Common myeloid progenitor, CD34-positive (primary cell): Measurements from ENCODE around the gene C1QTNF12.

Experiments
- CTCF ChIA-PET: fragments of 350-600 bp; sonication (Branson Sonifier 250); formaldehyde crosslinking; loops from one replicate; lab custom pipeline; 2021; ENCODE audit warnings: antibody characterized with exemption; lab: Charles Lee
- POLR2A ChIA-PET: fragments of 350-600 bp; sonication (Branson Sonifier 250); formaldehyde crosslinking; loops from one replicate; lab custom pipeline; 2021; ENCODE audit warnings: antibody characterized with exemption; lab: Charles Lee
- DNase-seq, 3 donors: peaks; one replicate each; pipeline versions ENCODE4 v3.0.0 to v3.0.0-alpha.2; 2013
- H3K27ac ChIP-seq, 2 experiments: 1 replicate in 1 of 2; 2 replicates in 1 of 2; pipeline ENCODE4 v1.7.0; 2013; ENCODE audit warnings: inconsistent platforms in 2 of 2, low read length in 2 of 2, mild to moderate bottlenecking in 2 of 2, low read depth in 1 of 2, moderate library complexity in 1 of 2; ENCODE audit not compliant: severe bottlenecking in 2 of 2, insufficient read depth in 1 of 2, poor library complexity in 1 of 2
- H3K27me3 ChIP-seq, 5 experiments: replicated peaks in 2 of 5; 1 replicate in 3 of 5; 2 replicates in 2 of 5; pipeline versions ENCODE4 v1.6.1 to v1.7.0; 2013; ENCODE audit warnings: low read length in 4 of 5, mild to moderate bottlenecking in 2 of 5, moderate library complexity in 2 of 5, inconsistent platforms in 1 of 5; ENCODE audit not compliant: insufficient read depth in 5 of 5, control insufficient read depth in 4 of 5
- H3K36me3 ChIP-seq, 4 experiments: 1 replicate in 2 of 4; 2 replicates in 2 of 4; pipeline versions ENCODE4 v1.6.1 to v1.7.0; 2013; ENCODE audit warnings: low read length in 3 of 4, control low read depth in 1 of 4, mild to moderate bottlenecking in 1 of 4; ENCODE audit not compliant: control insufficient read depth in 4 of 4, insufficient read depth in 4 of 4
- H3K4me1 ChIP-seq, 4 experiments: 1 replicate in 3 of 4; 2 replicates in 1 of 4; pipeline versions ENCODE4 v1.6.1 to v1.7.1; 2013; ENCODE audit warnings: low read length in 3 of 4, mild to moderate bottlenecking in 3 of 4, control low read depth in 1 of 4, inconsistent platforms in 1 of 4, moderate library complexity in 1 of 4; ENCODE audit not compliant: control insufficient read depth in 4 of 4, insufficient read depth in 4 of 4; ENCODE audit errors: control extremely low read depth in 1 of 4
- H3K4me3 ChIP-seq, 7 experiments: 1 replicate in 4 of 7; 2 replicates in 3 of 7; pipeline versions ENCODE4 v1.5.1 to v1.7.0; 2013; ENCODE audit warnings: mild to moderate bottlenecking in 7 of 7, low read length in 6 of 7, moderate library complexity in 6 of 7, inconsistent platforms in 2 of 7, low read depth in 2 of 7, control low read depth in 1 of 7; ENCODE audit not compliant: insufficient read depth in 4 of 7, control insufficient read depth in 1 of 7; ENCODE audit errors: extremely low read depth in 1 of 7
- H3K9me3 ChIP-seq, 5 experiments: 1 replicate in 4 of 5; 2 replicates in 1 of 5; pipeline versions ENCODE4 v1.6.1 to v1.7.1; 2013; ENCODE audit warnings: low read length in 4 of 5, mild to moderate bottlenecking in 2 of 5, inconsistent platforms in 1 of 5, low read depth in 1 of 5, moderate library complexity in 1 of 5; ENCODE audit not compliant: control insufficient read depth in 4 of 5, insufficient read depth in 2 of 5; ENCODE audit errors: control extremely low read depth in 1 of 5
- WGBS: methylation state at CpG from one replicate; pipeline ENCODE4 v1.1.5; 2013; ENCODE audit not compliant: insufficient coverage; 5-methylcytosine and 5-hydroxymethylcytosine counted together

C1QTNF12 gene

GRCh38 chr1:1240822-1241587 lies 5.5 kb downstream of the C1QTNF12 start:
- no peak overlapping the region for H3K4me3 ChIP-seq
- no peaks in the 10 kb centered on the region for H3K9me3 ChIP-seq
- ChIA-PET CTCF (interaction anchor here (1.7 kb wide), 1 partner anchor 54 kb away, joined by 4 read pairs; no protein-coding TSS in a partner anchor), POLR2A (no interaction called here)
- no peaks in the 10 kb centered on the region for H3K4me1 ChIP-seq
- H3K27me3 ChIP-seq = peaks cover 0 to 43% (median 0%) of the 10 kb centered on the region in 5 experiments
- DNase-seq = no peak
- no peaks in the 10 kb centered on the region for H3K36me3 ChIP-seq
- no peak overlapping the region for H3K27ac ChIP-seq
- 80% methylated on average over 23 of the region's 23 CpGs for WGBS

GRCh38 chr1:1240348-1240732 lies 6.2 kb downstream of the C1QTNF12 start:
- WGBS = 100% methylated on average over 1 of the region's 11 CpGs
- CTCF ChIA-PET = interaction anchor here (1.7 kb wide), 1 partner anchor 55 kb away, joined by 4 read pairs; no protein-coding TSS in a partner anchor
- Histone ChIP-seq H3K27me3 (peaks cover 0 to 37% (median 0%) of the 10 kb centered on the region in 5 experiments), H3K27ac (no peak overlapping the region), H3K36me3 (peaks cover 0 to 3% (median 1%) of the 10 kb centered on the region in 4 experiments), H3K4me1 (no peaks in the 10 kb centered on the region), H3K4me3 (no peak overlapping the region), H3K9me3 (no peaks in the 10 kb centered on the region)
- DNase-seq = no peak
- POLR2A ChIA-PET = interaction anchor here (1.1 kb wide), 1 partner anchor 40 kb away, joined by 3 read pairs; no protein-coding TSS in a partner anchor

- Histone ChIP-seq H3K4me1 (no peaks in the 10 kb centered on the region), H3K9me3 (no peaks in the 10 kb centered on the region), H3K36me3 (peaks cover 0 to 8% (median 6%) of the 10 kb centered on the region in 4 experiments), H3K27ac (no peak overlapping the region), H3K4me3 (no peak overlapping the region), H3K27me3 (peaks cover 0 to 34% (median 0%) of the 10 kb centered on the region in 5 experiments)
- no peak for DNase-seq
- ChIA-PET CTCF (interaction anchor here (1.0 to 1.7 kb wide), 2 partner anchors 55 to 118 kb away, joined by 3 to 4 read pairs; no protein-coding TSS in a partner anchor), POLR2A (interaction anchor here (1.1 kb wide), 1 partner anchor 39 kb away, joined by 3 read pairs; no protein-coding TSS in a partner anchor)
- 80% methylated on average over 29 of the region's 30 CpGs for WGBS
These were observed 6.7 kb downstream of the C1QTNF12 start for GRCh38 chr1:1239614-1240347.

- H3K4me1 ChIP-seq = no peaks in the 10 kb centered on the region
- peaks cover 0 to 13% (median 10%) of the 10 kb centered on the region in 4 experiments for H3K36me3 ChIP-seq
- no peak overlapping the region for H3K4me3 ChIP-seq
- ChIA-PET POLR2A (interaction anchor here (1.1 kb wide), 1 partner anchor 38 kb away, joined by 3 read pairs; no protein-coding TSS in a partner anchor), CTCF (interaction anchor here (1.0 to 1.3 kb wide), 2 partner anchors 53 to 118 kb away, joined by 3 read pairs; no protein-coding TSS in a partner anchor)
- 91% methylated on average over 14 of the region's 15 CpGs for WGBS
- peaks cover 0 to 34% (median 0%) of the 10 kb centered on the region in 5 experiments for H3K27me3 ChIP-seq
- H3K27ac ChIP-seq = no peak overlapping the region
- no peaks in the 10 kb centered on the region for H3K9me3 ChIP-seq
- no peak for DNase-seq
These were observed 7.3 kb downstream of the C1QTNF12 start for GRCh38 chr1:1239227-1239613.

DNA sequence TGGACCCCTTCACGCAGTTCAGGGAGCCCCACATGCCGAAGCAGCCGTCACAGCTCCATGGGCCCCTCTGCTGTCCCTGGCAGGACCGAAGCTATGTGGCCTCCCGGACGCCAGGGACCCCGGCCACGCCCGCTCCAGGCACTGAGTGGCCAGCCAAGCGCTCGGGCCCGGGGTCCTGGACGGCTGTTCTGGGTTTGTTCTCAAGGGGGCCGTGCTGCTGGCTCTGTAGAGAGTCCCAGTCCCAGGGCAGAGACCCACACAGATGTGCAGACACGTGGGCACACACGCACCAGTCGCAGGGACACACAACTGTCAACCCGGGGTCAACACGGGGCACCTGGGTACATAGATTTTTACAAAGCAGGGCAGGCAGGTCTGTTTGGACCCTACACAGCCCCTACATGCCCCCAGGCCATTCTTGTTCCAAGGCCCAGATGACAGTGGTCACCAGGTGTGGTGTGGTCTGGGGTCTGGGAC lies 7.8 kb downstream of the C1QTNF12 start:
- no peak overlapping the region for H3K4me3 ChIP-seq
- peaks cover 0 to 15% (median 15%) of the 10 kb centered on the region in 4 experiments for H3K36me3 ChIP-seq
- CTCF ChIA-PET = interaction anchor here (1.0 to 2.7 kb wide), 4 partner anchors 13 to 117 kb away, joined by 3 to 11 read pairs (median 3); no protein-coding TSS in a partner anchor
- H3K27me3 ChIP-seq = peaks cover 0 to 34% (median 0%) of the 10 kb centered on the region in 5 experiments
- no peaks in the 10 kb centered on the region for H3K9me3 ChIP-seq
- H3K4me1 ChIP-seq = peaks cover 0 to 5% (median 1%) of the 10 kb centered on the region in 4 experiments
- H3K27ac ChIP-seq = no peak overlapping the region
- POLR2A ChIA-PET = no interaction called here
- no peak for DNase-seq
- 89% methylated on average over 14 of the region's 19 CpGs for WGBS

- H3K36me3 ChIP-seq = peaks cover 0 to 18% (median 16%) of the 10 kb centered on the region in 4 experiments
- peaks cover 0 to 11% (median 6%) of the 10 kb centered on the region in 4 experiments for H3K4me1 ChIP-seq
- no peak for DNase-seq
- no peak overlapping the region for H3K4me3 ChIP-seq
- POLR2A ChIA-PET = no interaction called here
- CTCF ChIA-PET = interaction anchor here (1.1 to 2.7 kb wide), 3 partner anchors 13 to 115 kb away, joined by 3 to 11 read pairs (median 3); no protein-coding TSS in a partner anchor
- WGBS = 74% methylated on average over 40 of the region's 48 CpGs
- no peaks in the 10 kb centered on the region for H3K9me3 ChIP-seq
- H3K27me3 ChIP-seq = peaks cover 0 to 34% (median 0%) of the 10 kb centered on the region in 5 experiments
- no peak overlapping the region for H3K27ac ChIP-seq
These were observed 8.4 kb downstream of the C1QTNF12 start for GRCh38 chr1:1237874-1238701.
